ENCODE data around the gene PDLIM4.

Gene PDLIM4

DNA sequence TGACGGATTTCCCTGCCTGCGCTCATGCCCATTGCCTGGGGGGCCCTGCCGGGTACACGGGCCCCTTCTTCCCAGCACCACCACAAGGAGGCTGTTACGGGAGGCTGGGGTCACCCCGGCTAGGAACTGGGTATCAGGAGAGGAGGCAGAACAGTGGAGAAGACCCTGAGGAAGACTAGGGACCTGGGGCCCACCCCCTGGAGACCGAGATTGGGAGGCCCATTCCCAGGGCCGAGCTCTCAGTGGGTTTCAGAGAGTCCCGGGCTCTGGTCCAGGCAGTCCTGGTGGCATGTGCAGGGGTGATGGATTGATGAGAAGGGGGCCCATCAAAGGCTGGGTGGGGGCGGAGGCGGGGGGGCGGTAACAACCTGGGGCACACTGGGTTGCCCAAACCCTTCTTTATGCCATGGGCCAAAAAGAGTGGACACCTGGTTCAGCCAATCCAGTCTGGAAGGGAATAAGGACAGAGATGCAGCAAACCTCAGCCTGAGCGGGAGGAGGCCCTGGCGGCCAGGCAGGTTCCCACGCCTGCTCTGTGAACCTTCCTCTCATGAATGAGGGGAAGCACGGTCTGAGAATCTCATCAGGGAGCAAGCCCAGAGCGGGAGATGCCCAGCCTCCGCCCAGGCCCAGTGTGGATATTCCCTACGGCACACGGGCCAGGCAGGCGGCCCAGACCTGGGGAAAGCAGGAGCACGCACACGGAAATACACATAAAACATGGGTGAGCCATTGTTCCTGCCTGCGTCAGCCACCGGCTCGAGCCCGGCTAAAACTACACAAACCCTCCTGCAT is 29.1 kb upstream of the PDLIM4 start:
- Histone ChIP-seq H3K4me1 (ENCODE audit: control insufficient read depth in 1 of 2, insufficient read depth in 2 of 2, low read length in 2 of 2) (peaks cover 20 to 41% of the 10 kb centered on the region in 2 donors), H3K36me3 (ENCODE audit: control insufficient read depth in 1 of 2, insufficient read depth in 2 of 2, low read length in 2 of 2) (no peaks in the 10 kb centered on the region), H3K27me3 (ENCODE audit: low read depth, low read length) (no peaks in the 10 kb centered on the region), H3K27ac (ENCODE audit: low read length) (no peak overlapping the region), H3K9me3 (ENCODE audit: control insufficient read depth in 1 of 2, low read length in 2 of 2) (no peaks in the 10 kb centered on the region), H3K4me3 (ENCODE audit: low read depth in 1 of 2, low read length in 2 of 2) (peak overlapping the region in 1 of 2 donors; percentile 65)

DNA sequence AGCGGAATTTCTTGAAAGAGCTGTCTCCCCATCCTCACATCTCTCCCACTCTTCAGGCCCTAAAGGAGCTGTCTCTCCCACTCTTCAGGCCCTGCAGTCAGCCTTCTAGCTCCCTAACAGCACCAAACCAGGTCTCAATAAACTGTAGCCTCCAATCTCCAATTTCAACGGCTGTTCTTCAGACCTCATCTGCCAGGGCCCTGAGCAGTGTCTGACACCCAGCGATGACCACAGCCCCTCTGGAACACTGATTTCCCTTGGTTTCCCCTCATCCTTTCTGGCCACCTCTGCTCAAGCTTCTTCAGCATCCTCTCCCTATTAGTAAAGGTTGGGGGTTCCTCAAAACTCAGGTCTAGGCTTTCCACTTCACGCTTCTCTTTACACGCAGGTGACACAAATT is 28.3 kb upstream of the PDLIM4 start:
- no peak overlapping the region for H3K27ac ChIP-seq (ENCODE audit: low read length)
- no peaks in the 10 kb centered on the region for H3K27me3 ChIP-seq (ENCODE audit: low read depth, low read length)
- H3K36me3 ChIP-seq (ENCODE audit: control insufficient read depth in 1 of 2, insufficient read depth in 2 of 2, low read length in 2 of 2), result no peaks in the 10 kb centered on the region
- peaks cover 15 to 33% of the 10 kb centered on the region in 2 donors for H3K4me1 ChIP-seq (ENCODE audit: control insufficient read depth in 1 of 2, insufficient read depth in 2 of 2, low read length in 2 of 2)
- no peak overlapping the region for H3K4me3 ChIP-seq (ENCODE audit: low read depth in 1 of 2, low read length in 2 of 2)
- no peaks in the 10 kb centered on the region for H3K9me3 ChIP-seq (ENCODE audit: control insufficient read depth in 1 of 2, low read length in 2 of 2)

DNA sequence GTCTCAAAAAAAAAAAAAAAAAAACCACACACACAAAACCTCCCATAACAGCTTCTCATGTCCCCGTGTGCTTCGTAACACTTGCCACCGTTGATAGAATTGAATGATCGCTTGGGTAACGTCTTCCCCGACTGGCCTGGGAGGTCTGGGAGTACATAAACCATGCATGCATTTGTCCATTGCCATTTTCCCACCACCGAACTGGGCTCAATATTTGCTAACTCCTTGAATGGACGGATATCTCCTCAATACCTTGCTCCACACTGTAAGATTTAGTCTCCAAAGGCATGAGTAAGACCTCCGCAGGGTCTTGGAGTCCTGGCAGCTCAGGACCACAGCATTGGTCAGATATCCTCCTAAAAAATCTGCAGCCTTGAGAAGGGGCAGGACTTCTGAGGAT is 26.6 kb upstream of the PDLIM4 start:
- no peak overlapping the region for H3K4me3 ChIP-seq (ENCODE audit: low read depth in 1 of 2, low read length in 2 of 2)
- no peaks in the 10 kb centered on the region for H3K36me3 ChIP-seq (ENCODE audit: control insufficient read depth in 1 of 2, insufficient read depth in 2 of 2, low read length in 2 of 2)
- H3K4me1 ChIP-seq (ENCODE audit: control insufficient read depth in 1 of 2, insufficient read depth in 2 of 2, low read length in 2 of 2), result peaks cover 3 to 17% of the 10 kb centered on the region in 2 donors
- no peak overlapping the region for H3K27ac ChIP-seq (ENCODE audit: low read length)
- no peaks in the 10 kb centered on the region for H3K27me3 ChIP-seq (ENCODE audit: low read depth, low read length)
- no peaks in the 10 kb centered on the region for H3K9me3 ChIP-seq (ENCODE audit: control insufficient read depth in 1 of 2, low read length in 2 of 2)

DNA sequence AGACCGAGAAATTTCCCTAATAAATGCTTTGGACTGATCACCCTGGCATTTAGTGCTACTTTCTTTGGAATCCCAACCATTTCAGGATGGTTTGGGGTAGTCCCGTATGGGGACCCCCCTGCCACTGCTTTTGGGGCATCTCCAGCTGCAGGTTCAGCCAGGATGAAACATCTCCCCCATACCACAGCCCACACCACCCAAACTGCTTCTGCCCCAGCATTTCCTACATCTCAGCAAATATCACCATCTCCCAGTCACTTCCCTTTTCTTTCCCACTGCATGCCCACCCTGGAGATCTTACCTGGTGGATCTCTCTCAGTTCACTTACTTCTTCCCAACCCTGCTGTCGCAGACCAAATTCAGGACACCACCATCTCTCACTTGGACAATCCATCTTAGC is 25.0 kb upstream of the PDLIM4 start:
- Histone ChIP-seq H3K27me3 (ENCODE audit: low read depth, low read length) (no peaks in the 10 kb centered on the region), H3K27ac (ENCODE audit: low read length) (no peak overlapping the region), H3K9me3 (ENCODE audit: control insufficient read depth in 1 of 2, low read length in 2 of 2) (no peaks in the 10 kb centered on the region), H3K4me3 (ENCODE audit: low read depth in 1 of 2, low read length in 2 of 2) (no peak overlapping the region), H3K4me1 (ENCODE audit: control insufficient read depth in 1 of 2, insufficient read depth in 2 of 2, low read length in 2 of 2) (peaks cover 0 to 3% of the 10 kb centered on the region in 2 donors), H3K36me3 (ENCODE audit: control insufficient read depth in 1 of 2, insufficient read depth in 2 of 2, low read length in 2 of 2) (no peaks in the 10 kb centered on the region)

DNA sequence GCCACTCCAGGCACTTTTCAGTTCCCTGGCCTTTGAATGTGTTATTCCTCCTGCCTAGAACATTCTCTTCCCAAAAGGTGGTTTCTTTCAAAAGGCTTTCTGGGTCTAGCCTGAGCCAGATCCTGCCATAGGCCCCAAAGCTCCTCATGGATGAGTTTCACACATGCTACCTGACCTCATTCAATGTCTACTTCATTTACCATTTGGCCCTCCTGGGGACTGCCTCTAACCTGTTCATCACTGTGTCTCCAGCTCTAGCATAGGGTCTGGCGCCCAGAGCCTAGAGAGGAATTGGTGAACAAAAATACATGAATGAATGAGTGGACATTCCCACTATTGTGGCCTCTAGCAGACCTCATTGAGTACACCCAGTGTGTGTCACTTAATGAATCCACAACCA is 24.4 kb upstream of the PDLIM4 start:
- Histone ChIP-seq H3K4me3 (ENCODE audit: low read depth in 1 of 2, low read length in 2 of 2) (no peak overlapping the region), H3K27ac (ENCODE audit: low read length) (no peak overlapping the region), H3K9me3 (ENCODE audit: control insufficient read depth in 1 of 2, low read length in 2 of 2) (no peaks in the 10 kb centered on the region)

DNA sequence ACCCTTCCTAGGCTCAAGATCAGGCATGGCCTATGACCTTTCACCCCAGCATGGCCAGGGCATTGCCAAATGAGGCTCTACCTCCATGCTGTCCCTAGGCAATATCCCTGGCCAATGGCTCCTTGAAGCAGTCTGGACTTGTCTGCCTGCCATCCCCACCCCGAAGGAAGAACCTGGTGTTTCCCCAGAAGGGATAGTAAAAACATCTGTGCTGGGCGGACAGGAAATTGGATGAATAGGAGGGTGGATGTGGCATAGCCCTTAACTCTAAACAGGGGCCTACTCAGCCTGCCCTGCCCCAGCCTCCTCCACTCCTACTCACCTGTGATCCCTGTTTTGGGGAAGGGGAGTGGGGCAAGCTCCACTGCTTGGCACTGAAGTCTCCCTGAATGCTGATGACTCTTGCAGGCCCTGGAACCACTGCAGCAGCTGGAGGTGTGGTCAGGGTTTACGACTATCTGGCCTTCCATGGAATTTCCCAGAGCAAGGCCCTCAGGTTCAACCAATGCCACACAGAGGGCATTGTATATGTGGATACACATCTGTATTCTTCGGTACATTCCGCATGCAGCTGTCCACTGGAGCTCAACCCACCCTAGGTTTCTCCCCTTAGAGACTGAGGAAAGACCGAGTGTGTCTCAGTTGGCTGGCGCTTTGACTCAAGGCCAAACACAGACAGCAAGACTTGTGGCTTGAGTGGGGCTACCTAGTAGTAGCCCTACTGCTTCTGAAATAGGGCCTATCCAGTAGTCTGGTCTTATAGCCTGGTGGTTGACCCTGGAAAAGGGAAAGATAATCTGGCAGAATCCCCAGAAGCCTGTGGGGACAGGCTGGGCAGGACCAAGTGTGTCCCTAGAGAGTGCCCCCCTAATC is 23.4 kb upstream of the PDLIM4 start:
- Histone ChIP-seq H3K4me1 (ENCODE audit: control insufficient read depth in 1 of 2, insufficient read depth in 2 of 2, low read length in 2 of 2) (no peaks in the 10 kb centered on the region), H3K27ac (ENCODE audit: low read length) (no peak overlapping the region), H3K36me3 (ENCODE audit: control insufficient read depth in 1 of 2, insufficient read depth in 2 of 2, low read length in 2 of 2) (no peaks in the 10 kb centered on the region), H3K4me3 (ENCODE audit: low read depth in 1 of 2, low read length in 2 of 2) (no peak overlapping the region), H3K27me3 (ENCODE audit: low read depth, low read length) (no peaks in the 10 kb centered on the region), H3K9me3 (ENCODE audit: control insufficient read depth in 1 of 2, low read length in 2 of 2) (no peaks in the 10 kb centered on the region)

More for the DNA sequence above, 24.4 kb upstream of the PDLIM4 start:
- Histone ChIP-seq H3K4me1 (ENCODE audit: control insufficient read depth in 1 of 2, insufficient read depth in 2 of 2, low read length in 2 of 2) (peaks cover 0 to 2% of the 10 kb centered on the region in 2 donors), H3K36me3 (ENCODE audit: control insufficient read depth in 1 of 2, insufficient read depth in 2 of 2, low read length in 2 of 2) (no peaks in the 10 kb centered on the region), H3K27me3 (ENCODE audit: low read depth, low read length) (no peaks in the 10 kb centered on the region)

DNA sequence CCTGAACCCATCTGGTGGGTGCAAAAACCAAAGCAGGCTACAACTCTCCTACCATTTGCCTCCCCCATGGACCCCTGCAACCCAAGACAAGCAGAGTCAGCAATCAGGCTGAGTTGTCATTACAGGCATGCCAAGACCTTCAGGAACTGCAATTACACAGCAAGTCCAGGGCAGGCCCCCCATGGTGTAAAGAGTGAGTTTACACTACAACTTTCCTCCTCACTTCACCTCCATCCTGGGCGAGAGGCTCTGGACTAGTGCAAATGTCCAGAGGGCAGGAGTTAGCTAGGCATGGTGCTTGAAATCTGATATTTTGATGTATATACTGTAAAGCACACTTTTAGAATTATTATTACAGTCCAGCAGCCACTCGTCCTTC is 22.8 kb upstream of the PDLIM4 start:
- Histone ChIP-seq H3K36me3 (ENCODE audit: control insufficient read depth in 1 of 2, insufficient read depth in 2 of 2, low read length in 2 of 2) (no peaks in the 10 kb centered on the region), H3K9me3 (ENCODE audit: control insufficient read depth in 1 of 2, low read length in 2 of 2) (no peaks in the 10 kb centered on the region), H3K27me3 (ENCODE audit: low read depth, low read length) (no peaks in the 10 kb centered on the region), H3K4me1 (ENCODE audit: control insufficient read depth in 1 of 2, insufficient read depth in 2 of 2, low read length in 2 of 2) (no peaks in the 10 kb centered on the region), H3K27ac (ENCODE audit: low read length) (no peak overlapping the region), H3K4me3 (ENCODE audit: low read depth in 1 of 2, low read length in 2 of 2) (no peak overlapping the region)

DNA sequence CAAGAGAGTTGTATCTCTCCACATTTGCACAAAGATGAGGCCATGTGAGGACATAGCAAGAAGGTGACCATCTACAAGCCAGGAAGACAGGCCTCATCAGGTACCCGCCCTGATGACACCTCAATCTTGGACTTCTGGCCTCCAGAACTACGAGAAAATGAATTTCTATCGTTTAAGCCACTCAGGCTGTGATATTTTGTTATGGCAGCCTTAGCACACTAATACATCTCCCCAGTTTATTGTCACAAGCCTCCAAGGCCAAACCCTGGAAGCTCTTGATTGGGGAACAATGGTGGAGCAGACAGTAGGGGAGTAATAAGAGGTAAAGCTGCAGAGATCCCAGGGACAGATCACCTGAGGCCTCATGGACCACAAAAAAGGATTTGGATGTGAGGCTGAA is 22.2 kb upstream of the PDLIM4 start:
- H3K27me3 ChIP-seq (ENCODE audit: low read depth, low read length), result no peaks in the 10 kb centered on the region
- H3K4me1 ChIP-seq (ENCODE audit: control insufficient read depth in 1 of 2, insufficient read depth in 2 of 2, low read length in 2 of 2), result no peaks in the 10 kb centered on the region
- H3K36me3 ChIP-seq (ENCODE audit: control insufficient read depth in 1 of 2, insufficient read depth in 2 of 2, low read length in 2 of 2), result no peaks in the 10 kb centered on the region
- H3K4me3 ChIP-seq (ENCODE audit: low read depth in 1 of 2, low read length in 2 of 2), result no peak overlapping the region
- no peaks in the 10 kb centered on the region for H3K9me3 ChIP-seq (ENCODE audit: control insufficient read depth in 1 of 2, low read length in 2 of 2)
- H3K27ac ChIP-seq (ENCODE audit: low read length), result no peak overlapping the region

DNA sequence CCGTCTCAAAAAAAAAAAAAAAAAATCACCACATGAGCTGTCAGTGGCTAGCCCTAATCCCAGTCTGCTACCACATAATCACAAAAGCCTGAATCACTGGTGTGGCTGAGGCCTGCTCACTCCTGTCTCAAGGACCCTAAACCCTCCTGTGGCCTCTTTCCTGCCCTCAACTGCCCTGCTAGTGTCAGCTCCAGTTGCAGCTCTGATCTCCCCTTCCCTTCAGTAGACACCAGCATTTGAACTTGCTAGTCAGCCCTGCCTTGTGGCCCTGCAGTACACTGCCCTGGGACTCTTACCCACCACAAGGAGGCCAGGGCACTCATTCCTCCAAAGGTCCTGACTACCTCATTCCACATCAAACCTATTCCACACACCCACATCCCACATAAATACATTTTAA is 20.4 kb upstream of the PDLIM4 start:
- H3K4me1 ChIP-seq (ENCODE audit: control insufficient read depth in 1 of 2, insufficient read depth in 2 of 2, low read length in 2 of 2), result no peaks in the 10 kb centered on the region
- no peaks in the 10 kb centered on the region for H3K36me3 ChIP-seq (ENCODE audit: control insufficient read depth in 1 of 2, insufficient read depth in 2 of 2, low read length in 2 of 2)
- no peaks in the 10 kb centered on the region for H3K27me3 ChIP-seq (ENCODE audit: low read depth, low read length)
- H3K9me3 ChIP-seq (ENCODE audit: control insufficient read depth in 1 of 2, low read length in 2 of 2), result no peaks in the 10 kb centered on the region
- H3K4me3 ChIP-seq (ENCODE audit: low read depth in 1 of 2, low read length in 2 of 2), result no peak overlapping the region
- H3K27ac ChIP-seq (ENCODE audit: low read length), result no peak overlapping the region

DNA sequence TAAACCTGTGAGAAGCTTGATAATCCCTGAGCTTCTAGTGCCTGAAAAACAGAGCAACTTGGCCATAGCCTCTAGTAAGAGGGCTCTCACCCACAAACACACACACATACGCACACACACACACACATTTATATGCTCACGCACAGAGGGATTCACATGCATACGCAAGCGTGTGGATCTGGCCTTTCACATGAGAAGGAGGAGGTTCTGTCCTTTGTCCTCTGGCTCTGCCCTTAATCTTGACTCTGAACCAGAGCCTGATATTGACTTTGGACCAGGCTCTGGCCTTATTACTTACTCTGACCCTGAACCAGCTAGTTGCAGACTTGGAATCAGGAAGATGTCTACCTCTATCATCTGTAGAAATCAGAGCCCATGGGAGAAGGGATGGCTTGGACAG is 19.8 kb upstream of the PDLIM4 start:
- H3K4me3 ChIP-seq (ENCODE audit: low read depth in 1 of 2, low read length in 2 of 2), result no peak overlapping the region
- H3K4me1 ChIP-seq (ENCODE audit: control insufficient read depth in 1 of 2, insufficient read depth in 2 of 2, low read length in 2 of 2), result no peaks in the 10 kb centered on the region
- no peak overlapping the region for H3K27ac ChIP-seq (ENCODE audit: low read length)
- no peaks in the 10 kb centered on the region for H3K27me3 ChIP-seq (ENCODE audit: low read depth, low read length)
- H3K36me3 ChIP-seq (ENCODE audit: control insufficient read depth in 1 of 2, insufficient read depth in 2 of 2, low read length in 2 of 2), result no peaks in the 10 kb centered on the region
- no peaks in the 10 kb centered on the region for H3K9me3 ChIP-seq (ENCODE audit: control insufficient read depth in 1 of 2, low read length in 2 of 2)

DNA sequence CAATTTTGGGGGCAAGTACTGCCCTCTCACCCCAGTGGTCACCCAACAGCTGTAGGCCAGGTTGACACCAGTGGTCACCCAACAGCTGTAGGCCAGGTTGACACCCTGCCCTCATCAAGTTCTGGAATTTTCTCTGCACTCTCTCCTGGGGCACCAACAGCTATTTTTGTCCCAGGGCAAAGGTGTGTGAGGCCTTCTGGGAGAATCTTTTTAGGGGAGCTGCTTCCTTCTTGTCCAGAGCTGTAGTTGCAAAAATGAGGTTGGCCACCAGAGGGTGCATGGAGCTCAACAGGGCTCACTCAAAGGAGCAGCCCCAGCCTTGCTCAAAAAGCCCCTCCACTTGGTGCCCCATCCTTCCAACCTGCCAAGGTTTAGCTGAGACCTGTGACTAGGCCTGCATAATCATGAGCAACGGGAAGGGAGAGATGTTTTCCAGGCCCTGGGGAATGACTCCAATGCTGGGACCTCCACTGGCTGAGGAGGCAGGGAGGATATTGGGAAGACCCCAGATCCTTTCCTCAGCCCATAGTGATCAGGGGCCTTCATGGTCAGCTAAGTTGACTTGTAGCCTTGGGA is 19.2 kb upstream of the PDLIM4 start:
- Histone ChIP-seq H3K27me3 (ENCODE audit: low read depth, low read length) (no peaks in the 10 kb centered on the region), H3K4me1 (ENCODE audit: control insufficient read depth in 1 of 2, insufficient read depth in 2 of 2, low read length in 2 of 2) (no peaks in the 10 kb centered on the region), H3K36me3 (ENCODE audit: control insufficient read depth in 1 of 2, insufficient read depth in 2 of 2, low read length in 2 of 2) (no peaks in the 10 kb centered on the region), H3K27ac (ENCODE audit: low read length) (no peak overlapping the region), H3K9me3 (ENCODE audit: control insufficient read depth in 1 of 2, low read length in 2 of 2) (no peaks in the 10 kb centered on the region), H3K4me3 (ENCODE audit: low read depth in 1 of 2, low read length in 2 of 2) (no peak overlapping the region)

Measured in muscle layer of duodenum (tissue), 2 donors.